ENCODE results near the gene EDNRA.

Gene EDNRA

DNA sequence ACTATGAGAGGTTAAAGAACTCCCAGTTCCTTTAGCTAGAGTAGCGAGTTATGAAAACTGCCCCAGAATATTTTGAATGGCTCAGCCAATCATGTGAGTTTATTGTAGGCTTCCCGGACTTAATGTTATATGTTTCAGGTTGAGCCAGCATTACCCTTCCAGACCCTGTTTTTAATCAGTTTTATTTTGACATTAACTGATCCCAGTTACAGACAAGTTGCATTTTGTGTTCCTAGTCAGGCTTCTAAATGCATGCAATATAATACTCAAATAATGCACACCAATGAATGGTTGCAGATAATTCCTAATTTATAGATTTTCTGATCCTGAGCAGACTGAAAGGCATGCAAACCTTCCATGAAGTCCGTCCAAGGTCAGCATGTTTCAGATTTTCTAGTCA lies 57.8 kb downstream of the EDNRA start:
- in situ Hi-C loops (cut with MboI; ENCODE audit: low sequenced_read_pairs), result no loop called here

DNA sequence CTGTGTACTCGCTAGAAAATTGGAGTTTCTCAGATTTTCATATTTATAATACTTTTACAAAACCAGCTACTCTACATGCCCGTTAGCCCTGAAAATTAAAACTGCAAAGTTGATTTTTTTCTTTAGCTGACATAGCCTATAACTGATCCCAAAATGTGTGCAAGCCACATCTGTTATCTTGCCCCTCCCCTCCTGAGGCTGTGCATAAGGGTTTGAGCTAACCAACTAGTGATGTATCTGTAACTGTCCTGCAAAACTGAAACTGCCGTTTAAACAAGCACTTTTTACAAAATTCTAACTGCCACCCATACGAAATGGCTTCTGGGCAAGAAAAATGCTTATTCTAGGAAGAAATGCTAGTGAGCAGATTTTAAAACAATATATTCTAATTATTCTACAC lies 59.1 kb downstream of the EDNRA start:
- in situ Hi-C loops (cut with MboI; ENCODE audit: low sequenced_read_pairs), result no loop called here

DNA sequence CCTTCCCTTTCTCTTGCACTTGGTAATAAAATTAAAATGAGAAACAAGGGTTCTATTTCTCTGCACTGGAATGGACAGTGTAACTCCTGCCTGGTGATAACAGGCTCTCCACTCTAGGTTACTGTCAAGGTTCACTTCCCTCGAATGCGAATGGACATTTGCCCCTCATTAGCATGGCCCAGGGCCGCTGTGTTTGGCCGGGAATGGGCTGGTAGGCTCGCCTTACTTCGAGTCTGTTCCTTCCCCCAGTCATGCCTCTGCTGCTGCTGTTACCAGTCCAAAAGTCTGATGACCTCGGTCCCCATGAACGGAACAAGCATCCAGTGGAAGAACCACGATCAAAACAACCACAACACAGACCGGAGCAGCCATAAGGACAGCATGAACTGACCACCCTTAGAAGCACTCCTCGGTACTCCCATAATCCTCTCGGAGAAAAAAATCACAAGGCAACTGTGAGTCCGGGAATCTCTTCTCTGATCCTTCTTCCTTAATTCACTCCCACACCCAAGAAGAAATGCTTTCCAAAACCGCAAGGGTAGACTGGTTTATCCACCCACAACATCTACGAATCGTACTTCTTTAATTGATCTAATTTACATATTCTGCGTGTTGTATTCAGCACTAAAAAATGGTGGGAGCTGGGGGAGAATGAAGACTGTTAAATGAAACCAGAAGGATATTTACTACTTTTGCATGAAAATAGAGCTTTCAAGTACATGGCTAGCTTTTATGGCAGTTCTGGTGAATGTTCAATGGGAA lies 61.5 kb downstream of the EDNRA start:
- in situ Hi-C loops (cut with MboI; ENCODE audit: low sequenced_read_pairs), result no loop called here

DNA sequence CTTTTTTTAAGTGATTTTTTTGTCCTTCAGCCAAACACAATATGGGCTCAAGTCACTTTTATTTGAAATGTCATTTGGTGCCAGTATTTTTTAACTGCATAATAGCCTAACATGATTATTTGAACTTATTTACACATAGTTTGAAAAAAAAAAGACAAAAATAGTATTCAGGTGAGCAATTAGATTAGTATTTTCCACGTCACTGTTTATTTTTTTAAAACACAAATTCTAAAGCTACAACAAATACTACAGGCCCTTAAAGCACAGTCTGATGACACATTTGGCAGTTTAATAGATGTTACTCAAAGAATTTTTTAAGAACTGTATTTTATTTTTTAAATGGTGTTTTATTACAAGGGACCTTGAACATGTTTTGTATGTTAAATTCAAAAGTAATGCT lies 62.1 kb downstream of the EDNRA start:
- in situ Hi-C loops (cut with MboI; ENCODE audit: low sequenced_read_pairs), result no loop called here

DNA sequence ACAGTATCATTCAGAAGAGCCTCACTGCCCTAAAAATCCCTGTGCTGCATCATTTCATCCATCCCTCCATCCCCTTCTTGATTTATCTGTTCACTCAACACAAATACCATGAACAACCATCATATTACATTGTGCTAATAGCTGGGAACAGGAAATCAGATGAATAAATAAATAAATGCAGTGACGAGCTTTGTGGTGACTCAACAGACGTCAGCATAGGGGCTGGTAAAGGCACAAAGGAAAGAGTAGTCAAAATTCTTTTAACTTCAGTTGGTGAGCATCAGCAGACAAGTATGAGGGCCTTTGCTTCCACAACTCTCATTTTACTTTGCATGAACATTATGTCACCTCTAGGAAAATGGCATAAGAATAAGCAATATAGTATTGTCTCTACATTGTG lies 65.5 kb downstream of the EDNRA start:
- in situ Hi-C loops (cut with MboI; ENCODE audit: low sequenced_read_pairs), result no loop called here

DNA sequence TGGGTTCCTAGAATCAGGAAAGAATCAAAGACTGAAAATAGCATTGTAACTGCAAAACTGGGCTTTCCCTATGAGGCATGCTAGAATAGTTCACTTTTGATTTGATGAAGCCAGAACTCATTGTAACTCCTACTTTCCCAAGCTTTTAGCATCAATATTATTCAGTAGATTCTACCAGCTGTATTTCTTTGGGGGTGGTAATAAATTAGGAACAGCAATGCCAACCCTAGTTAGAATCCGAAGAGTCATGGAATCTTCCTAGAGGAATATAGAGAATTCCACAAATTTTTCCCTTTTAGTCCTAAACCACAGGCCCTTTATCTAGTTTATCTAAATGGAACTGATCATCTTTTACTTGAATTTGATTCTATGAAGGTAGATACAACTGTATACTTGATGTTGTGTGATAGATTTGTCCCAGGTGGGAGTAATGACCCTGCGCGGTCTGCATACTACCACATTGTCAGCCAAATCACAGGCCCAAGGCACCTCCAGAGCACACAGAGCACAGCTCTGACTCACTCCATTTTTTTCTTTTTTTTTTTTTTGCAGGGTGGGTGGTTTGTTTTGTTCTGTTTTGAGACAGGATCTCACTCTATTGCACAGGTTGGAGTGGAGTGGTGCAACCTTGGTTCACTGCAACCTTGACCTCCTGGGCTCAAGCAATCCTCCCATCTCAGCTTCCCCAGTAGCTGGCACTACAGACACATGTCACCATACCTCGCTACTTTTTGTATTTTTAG lies 66.6 kb downstream of the EDNRA start:
- in situ Hi-C loops (cut with MboI; ENCODE audit: low sequenced_read_pairs), result no loop called here

DNA sequence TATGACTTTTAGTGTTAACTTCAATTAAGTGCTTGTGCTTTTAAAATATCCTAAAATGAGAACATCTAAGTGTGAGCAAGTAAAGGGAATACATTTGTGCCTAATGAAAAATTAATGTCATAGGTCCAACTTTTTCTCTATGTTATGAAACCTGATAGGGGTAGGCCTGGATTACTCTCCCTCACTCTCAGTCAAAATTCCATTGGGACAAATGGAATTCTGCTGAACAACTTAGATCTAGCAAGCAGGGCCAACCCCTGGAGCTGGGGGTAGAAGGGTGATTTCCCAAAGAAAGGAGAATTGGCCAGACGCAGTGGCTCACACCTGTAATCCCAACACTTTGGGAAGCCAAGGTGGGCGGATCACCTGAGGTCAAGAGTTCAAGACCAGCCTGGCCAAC lies 67.4 kb downstream of the EDNRA start:
- in situ Hi-C loops (cut with MboI; ENCODE audit: low sequenced_read_pairs), result no loop called here

DNA sequence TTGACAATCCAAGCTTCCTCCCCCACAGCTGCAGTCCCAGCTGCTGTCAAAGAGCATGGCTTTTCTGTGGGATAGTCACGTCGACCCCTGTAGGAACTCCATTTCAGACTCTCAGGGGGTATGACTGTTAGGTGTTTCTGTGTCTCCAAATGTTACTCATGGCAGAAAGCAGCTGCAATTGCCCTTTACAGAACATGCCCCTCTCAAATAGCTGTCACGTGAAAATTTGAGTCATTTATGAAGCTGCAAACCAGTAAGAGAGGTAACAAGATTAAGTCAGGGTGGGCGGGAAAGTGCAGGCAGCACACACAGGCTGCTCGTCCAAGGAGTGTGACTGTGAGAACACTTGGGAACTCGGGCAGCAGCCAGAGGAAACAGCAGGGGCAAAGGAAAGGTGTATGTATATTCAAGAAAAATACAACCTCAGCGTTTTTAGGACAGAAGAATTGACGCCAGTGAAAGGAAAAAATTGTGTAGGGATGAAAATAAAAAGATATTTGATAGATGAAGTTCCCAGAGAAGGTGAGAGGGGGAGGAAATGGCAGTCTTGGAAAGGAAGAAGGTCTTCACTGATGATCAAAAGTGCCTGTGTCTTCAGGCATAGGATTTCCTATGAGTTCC lies 69.8 kb downstream of the EDNRA start:
- in situ Hi-C loops (cut with MboI; ENCODE audit: low sequenced_read_pairs), result no loop called here

DNA sequence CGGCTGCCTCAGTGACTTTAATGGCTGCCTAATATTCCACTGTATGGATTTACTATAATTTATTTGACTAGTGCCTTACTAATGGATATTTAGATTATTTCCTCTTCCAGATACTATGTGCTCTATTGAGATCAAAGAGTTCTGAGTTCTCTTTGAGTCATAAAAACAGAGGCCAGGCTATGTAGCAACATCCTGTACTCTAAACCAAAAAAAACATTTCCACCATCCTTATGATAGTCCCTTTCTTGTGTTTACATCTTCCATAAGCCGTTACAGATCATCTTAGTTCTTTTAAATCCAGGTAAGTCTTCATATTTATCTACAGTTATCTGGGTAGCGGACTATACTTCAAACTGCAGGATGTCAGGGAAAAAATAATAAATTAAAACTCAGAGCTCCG lies 79.7 kb downstream of the EDNRA start:
- in situ Hi-C loops (cut with MboI; ENCODE audit: low sequenced_read_pairs), result no loop called here

DNA sequence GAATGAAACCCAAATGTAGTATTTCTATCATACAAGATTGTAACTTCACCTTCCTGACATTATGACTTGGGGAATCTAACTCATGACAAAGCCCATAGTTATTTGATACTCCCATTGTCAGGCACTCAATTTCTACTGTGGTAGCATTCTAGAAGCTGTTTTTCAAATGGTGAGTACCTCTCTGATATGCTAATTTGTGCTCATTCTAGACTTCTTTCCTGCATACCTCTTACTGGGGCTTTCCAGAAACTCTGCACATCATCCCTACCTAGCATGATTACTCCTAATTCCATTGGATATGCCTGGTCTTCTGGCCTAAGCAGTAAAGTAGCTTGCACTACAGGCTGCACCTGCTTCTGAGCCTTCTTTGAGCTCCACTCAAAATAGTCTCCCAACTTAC lies 85.9 kb downstream of the EDNRA start:
- in situ Hi-C loops (cut with MboI; ENCODE audit: low sequenced_read_pairs), result no loop called here

DNA sequence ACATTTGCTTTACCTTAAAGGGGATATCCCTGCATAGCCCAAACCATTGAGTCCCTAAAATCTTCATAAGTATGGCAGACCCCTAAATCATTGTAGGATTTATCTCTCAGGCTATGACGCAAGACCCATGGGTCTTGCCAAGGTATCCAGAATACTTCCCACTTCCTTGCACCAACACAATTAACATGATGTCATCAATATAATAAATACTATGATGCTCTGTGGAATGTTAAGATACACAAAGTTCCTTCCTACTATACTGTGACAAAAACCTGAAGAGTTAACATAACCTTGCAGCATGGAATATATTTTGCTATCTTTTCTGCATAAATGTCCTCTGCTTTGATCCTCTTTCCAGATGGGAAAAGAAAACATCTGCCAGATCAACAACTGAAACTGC lies 86.4 kb downstream of the EDNRA start:
- in situ Hi-C loops (cut with MboI; ENCODE audit: low sequenced_read_pairs), result no loop called here

DNA sequence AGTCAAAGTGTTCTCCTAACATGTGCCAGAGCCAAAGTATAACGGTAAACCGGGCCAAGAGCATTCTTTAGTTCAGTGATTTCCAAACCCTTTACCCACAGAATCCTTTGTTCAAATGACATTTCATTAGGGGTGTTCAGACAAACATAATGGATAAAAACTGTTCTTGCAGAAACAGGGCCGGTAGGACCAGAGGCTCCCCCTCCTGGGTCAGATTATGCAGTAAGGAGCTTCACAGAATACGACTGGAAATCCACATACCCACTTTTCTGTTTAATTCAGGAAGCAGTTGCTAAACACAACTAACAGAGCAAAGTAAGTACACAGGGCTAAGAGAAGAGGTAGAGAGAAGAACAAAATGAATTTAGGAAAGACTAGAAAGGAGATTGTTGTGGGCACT lies 89.7 kb downstream of the EDNRA start:
- in situ Hi-C loops (cut with MboI; ENCODE audit: low sequenced_read_pairs), result no loop called here

DNA sequence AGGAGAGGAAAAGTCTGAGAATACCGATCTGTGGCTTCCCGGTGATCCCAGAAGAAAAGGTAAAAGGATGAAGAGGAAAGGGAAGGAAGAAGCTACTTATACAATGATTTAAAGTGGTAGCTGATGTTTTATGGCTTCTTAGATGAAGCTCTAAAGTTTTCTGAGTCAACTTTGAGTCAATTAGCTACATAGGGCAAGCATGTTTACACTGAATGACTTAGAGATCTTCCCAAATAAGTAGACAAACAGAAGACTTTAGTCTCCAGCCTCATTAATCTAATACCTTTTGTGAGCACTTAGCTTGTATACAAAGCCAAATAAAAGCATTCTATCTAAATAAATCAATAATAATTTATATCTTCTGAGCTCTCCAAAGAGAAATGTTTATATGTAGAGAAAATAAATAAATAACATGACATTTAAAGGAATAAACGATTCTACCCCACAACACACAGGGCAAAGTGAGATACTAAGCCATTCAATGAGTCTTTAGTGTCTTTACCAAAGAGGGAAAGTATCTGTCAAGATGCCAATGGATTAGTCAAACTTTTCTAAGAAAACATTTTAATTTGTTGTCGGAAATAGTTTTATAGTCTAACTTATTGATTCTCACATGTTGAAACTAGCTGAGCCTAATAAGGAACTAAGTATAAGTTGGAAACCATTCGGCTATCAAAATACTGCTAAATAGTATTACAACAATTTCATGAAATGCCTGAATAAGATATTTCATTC lies 90.3 kb downstream of the EDNRA start:
- in situ Hi-C loops (cut with MboI; ENCODE audit: low sequenced_read_pairs), result no loop called here

DNA sequence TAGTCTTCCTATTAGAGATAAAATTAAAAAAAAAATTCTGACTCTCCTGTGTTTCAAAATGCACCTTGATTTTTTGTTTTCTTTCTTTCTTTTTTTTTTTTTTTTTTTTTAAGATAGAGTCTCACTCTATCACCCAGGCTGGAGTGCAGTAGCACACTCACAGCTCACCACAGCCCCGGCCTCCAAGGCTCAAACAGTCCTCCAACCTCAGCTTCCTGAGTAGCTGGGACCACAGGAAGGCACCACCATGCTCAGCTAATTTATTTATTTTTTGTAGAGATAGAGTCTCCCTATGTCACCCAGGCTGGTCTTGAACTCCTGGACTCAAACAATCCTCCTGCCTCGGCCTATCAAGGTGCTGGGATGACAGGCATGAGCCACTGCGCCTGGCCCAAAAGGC lies 95.2 kb downstream of the EDNRA start:
- in situ Hi-C loops (cut with MboI; ENCODE audit: low sequenced_read_pairs), result no loop called here

DNA sequence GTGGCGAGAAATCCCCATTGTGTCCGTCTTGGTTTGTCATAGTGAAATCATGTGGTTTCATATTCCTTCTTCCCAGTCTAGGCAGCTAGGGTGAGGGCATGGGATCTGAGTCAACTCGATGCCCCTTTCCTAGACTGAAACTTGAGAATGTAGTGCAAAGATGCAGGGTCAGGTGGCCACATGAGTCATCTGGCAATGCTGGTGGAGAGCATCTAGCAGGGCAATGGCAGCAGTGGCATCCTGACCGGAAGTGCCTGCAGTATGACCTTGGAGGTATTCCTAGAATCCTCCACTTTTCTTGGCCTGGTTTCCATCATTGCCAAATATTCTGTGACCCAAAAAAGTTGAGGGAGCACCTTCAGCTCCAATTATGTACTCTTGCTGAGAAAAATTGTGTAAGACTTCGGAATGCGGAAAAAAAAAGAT lies 97.2 kb downstream of the EDNRA start:
- in situ Hi-C loops (cut with MboI; ENCODE audit: low sequenced_read_pairs), result no loop called here

DNA sequence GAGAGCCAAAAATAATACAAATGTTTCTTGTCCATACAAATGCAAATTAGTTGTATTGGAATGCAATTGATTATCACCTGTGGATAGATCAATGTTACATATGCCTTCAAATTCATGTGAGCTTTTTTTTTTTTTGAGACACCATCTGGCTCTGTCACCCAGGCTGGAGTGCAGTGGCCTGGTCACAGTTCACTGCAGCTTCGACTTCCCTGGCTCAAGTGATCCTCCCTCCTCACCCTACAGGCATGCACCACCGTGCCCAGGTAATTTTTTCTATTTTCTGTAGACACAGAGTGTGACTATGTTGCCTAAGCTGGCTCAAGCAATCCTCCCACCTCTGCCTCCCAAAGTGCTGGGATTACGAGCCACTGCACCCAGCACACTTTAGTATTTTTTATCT lies 97.7 kb downstream of the EDNRA start:
- in situ Hi-C loops (cut with MboI; ENCODE audit: low sequenced_read_pairs), result no loop called here

DNA sequence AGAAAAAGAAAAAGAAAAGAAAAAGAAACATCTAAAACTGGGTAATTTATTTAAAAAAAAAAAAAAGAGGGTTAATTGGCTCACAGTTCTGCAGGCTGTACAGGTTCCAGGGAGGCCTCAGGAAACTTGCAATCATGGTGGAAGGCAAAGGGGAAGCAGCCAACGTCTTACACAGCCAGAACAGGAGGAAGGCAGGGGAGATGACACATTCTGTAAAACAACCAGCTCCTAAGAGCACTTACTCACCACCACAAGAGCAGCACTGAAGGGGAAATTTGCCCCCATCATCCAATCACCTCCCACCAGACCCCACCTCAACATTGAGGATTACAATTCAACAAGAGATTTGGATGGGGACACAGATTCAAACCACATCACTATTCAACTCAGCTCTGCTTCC lies 99.5 kb downstream of the EDNRA start:
- in situ Hi-C loops (cut with MboI; ENCODE audit: low sequenced_read_pairs), result no loop called here

DNA sequence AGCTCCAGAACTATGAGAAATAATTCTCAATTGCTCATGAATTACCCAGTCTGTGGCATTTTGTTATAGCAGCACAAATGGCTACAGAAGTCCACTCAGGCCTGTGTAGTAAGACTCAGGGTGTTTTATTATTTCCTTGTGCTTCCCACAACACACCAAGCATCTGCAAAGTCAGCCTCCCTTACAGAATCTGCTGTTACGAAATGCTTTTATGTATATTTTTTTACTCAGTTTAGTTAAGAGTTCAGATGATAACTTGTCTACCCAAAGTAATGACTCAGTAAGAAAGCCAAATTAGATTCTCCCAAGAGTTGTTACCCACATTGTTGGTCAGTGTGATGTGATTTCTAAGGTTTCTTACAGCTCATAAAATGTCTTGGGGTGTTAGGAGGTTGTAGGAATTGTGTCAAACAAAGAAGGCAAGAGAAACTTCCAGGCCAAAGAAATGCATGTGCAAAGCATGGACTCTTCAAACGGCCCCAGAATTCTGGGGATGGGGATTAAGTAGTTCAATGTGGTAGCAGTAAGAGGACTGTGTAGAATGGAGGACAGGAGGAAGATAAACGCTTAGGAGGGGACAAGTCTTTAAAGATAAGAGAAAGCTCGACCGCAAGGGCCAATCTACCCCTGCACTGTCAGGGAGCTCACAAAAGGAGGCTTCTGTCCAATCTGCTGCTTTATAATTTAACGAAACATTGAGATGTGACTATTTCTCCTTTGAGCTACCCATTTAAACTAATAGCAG lies 100.9 kb downstream of the EDNRA start:
- in situ Hi-C loops (cut with MboI; ENCODE audit: low sequenced_read_pairs), result no loop called here

DNA sequence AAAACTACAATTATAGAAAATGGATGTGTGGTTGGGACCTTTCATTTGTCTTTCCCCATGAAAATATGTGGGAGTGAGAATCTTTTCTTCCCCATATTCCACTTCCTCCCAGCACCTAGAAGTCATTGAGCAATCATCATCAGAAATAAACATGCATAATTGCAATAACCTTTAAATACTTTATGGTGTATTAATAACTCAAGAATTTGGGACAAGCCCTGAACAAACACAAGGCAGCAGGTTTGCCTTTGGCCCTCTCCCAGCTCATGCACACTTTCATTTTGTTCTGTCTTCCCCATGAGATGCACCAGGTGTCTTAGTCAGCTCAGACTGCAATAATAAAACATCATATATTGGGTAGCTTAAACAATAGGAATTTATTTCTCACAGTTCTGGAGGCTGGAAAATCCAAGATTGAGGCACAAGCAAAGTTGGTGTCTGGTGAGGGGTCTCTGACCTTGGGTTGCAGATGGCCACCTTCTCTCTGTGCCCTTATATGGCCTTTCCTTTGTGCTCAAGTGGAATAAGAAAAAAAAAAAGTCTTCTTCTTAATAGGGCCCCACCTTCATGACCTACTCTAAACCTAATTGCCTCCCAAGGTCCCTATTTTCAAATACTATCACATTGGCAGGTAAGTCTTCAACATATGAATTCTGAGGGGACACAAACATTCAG lies 101.6 kb downstream of the EDNRA start:
- in situ Hi-C loops (cut with MboI; ENCODE audit: low sequenced_read_pairs), result no loop called here

DNA sequence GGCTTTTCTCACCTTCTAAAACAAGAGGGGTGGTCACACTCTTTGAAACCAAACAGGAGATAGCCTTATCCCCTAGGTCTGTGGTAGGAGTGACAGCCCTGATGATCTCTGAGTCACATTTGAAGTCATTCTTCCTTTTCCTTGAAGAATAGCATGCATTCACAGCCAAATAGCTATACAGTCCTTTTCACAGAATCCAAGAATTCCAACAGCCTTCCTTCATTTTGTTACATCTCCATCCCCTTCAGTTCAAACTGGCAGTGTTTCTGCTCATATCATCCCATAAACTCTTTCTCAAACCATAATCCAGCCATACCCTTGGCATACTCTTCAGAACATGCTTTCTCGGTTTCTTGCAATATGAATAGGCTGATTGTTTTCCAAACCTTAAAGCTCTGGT lies 103.0 kb downstream of the EDNRA start:
- in situ Hi-C loops (cut with MboI; ENCODE audit: low sequenced_read_pairs), result no loop called here

All from HL-60/S4 (cell line).